A549 (cell line): Measurements from ENCODE around the gene TOR1B. TPM values are rescaled to one million over a fixed set of nuclear protein-coding genes. Genes with fewer than 3 reads are reported as not detected.

Source experiments
- ATAC-seq, 2 experiments: fragments of 200-7000 bp in 1 of 2; fragments of >200 bp in 1 of 2; cut with Nextera tagmentation in 1 of 2; cut with Tn5 transposase in 1 of 2; 3 replicates each; pipeline versions ENCODE4 v1.8.0 to v1.9.1; 2018 to 2020; ENCODE audit warnings: mild to moderate bottlenecking in 1 of 2, moderate library complexity in 1 of 2
- CTCF ChIA-PET: fragments of 300-600 bp; sonication (Branson Sonifier 250); formaldehyde crosslinking; extraction: SDS; loops from one replicate; lab custom pipeline; 2021; ENCODE audit warnings: antibody characterized with exemption, inconsistent platforms; lab: Yijun Ruan, JAX
- POLR2A ChIA-PET: fragments of 350-600 bp; formaldehyde crosslinking; extraction: SDS; loops from one replicate; lab custom pipeline; 2021; ENCODE audit warnings: antibody characterized with exemption, inconsistent platforms; lab: Yijun Ruan, JAX
- DNase-seq, 2 experiments: peaks; one replicate each; pipeline versions ENCODE4 v3.0.0 to v3.0.0-alpha.2; 2011 to 2016; ENCODE audit warnings: low read depth in 1 of 2, low spot score in 1 of 2
- FAIRE-seq: peaks from 2 replicates; lab custom pipeline; 2011; peaks lifted over from hg19 to GRCh38; lab: Jason Lieb, UNC
- H3K27ac ChIP-seq, 2 experiments: fragments of >200 bp; sonication (Bioruptor Twin); formaldehyde crosslinking; 3 replicates each; pipeline ENCODE4 v1.5.1; 2016 to 2017
- H3K4me1 ChIP-seq: fragments of >200 bp; sonication (Bioruptor Twin); formaldehyde crosslinking; 3 replicates; pipeline ENCODE4 v1.6.1; 2016
- H3K4me2 ChIP-seq: fragments of >200 bp; sonication (Bioruptor Twin); formaldehyde crosslinking; 3 replicates; pipeline ENCODE4 v1.6.1; 2016
- H3K4me3 ChIP-seq: fragments of >200 bp; sonication (Bioruptor Twin); formaldehyde crosslinking; 3 replicates; pipeline ENCODE4 v1.5.1; 2016
- H3K9me3 ChIP-seq: fragments of >200 bp; sonication (Bioruptor Twin); formaldehyde crosslinking; 3 replicates; pipeline ENCODE4 v1.6.1; 2016
- BCL3 ChIP-seq: fragments of >200 bp; sonication (Bioruptor Twin); formaldehyde crosslinking; IDR thresholded peaks from 3 replicates; pipeline ENCODE4 v1.6.1; 2016
- CBX2 ChIP-seq: fragments of 200-600 bp; sonication (generic); IDR thresholded peaks from 2 replicates; pipeline ENCODE4 v1.6.1; 2016; ENCODE audit warnings: low read depth, mild to moderate bottlenecking, borderline replicate concordance
- CHD2 ChIP-seq: fragments of 150-350 bp; IDR thresholded peaks from 2 replicates; pipeline ENCODE4 v1.6.1; 2014; ENCODE audit warnings: low read length; ENCODE audit not compliant: partially characterized antibody
- CTCF ChIP-seq: fragments of >200 bp; sonication (Bioruptor Twin); formaldehyde crosslinking; IDR thresholded peaks from 3 replicates; pipeline ENCODE4 v1.5.1; 2016
- EHF ChIP-seq: fragments of 250-450 bp; sonication (Bioruptor Pico); IDR thresholded peaks from 2 replicates; pipeline ENCODE4 v1.5.0; 2020; ENCODE audit warnings: mild to moderate bottlenecking
- EHMT2 ChIP-seq: fragments of 200-600 bp; sonication (generic); IDR thresholded peaks from 2 replicates; pipeline ENCODE4 v1.6.1; 2016; ENCODE audit warnings: antibody characterized with exemption, low read depth, mild to moderate bottlenecking, moderate library complexity
- EP300 ChIP-seq, 2 experiments: fragments of >200 bp; sonication (Bioruptor Twin); formaldehyde crosslinking; IDR thresholded peaks; 2 replicates in 1 of 2; 3 replicates in 1 of 2; pipeline ENCODE4 v1.6.1; 2016 to 2017
- ESRRA ChIP-seq: fragments of 150-350 bp; IDR thresholded peaks from 2 replicates; pipeline ENCODE4 v1.6.1; 2014; ENCODE audit warnings: mild to moderate bottlenecking, low read length, borderline replicate concordance
- FOSL2 ChIP-seq, 2 experiments: fragments of 450-650 bp in 1 of 2; fragments of >200 bp in 1 of 2; sonication (Bioruptor Twin) in 1 of 2; formaldehyde crosslinking; IDR thresholded peaks; 2 replicates each; pipeline versions ENCODE4 v1.5.0 to v1.6.1; 2016 to 2020; ENCODE audit warnings: mild to moderate bottlenecking in 1 of 2, moderate library complexity in 1 of 2
- HDAC2 ChIP-seq: fragments of 200-600 bp; sonication (generic); IDR thresholded peaks from 2 replicates; pipeline ENCODE4 v1.6.1; 2016
- HES2 ChIP-seq: fragments of >200 bp; sonication (Bioruptor Twin); formaldehyde crosslinking; IDR thresholded peaks from 2 replicates; pipeline ENCODE4 v1.6.1; 2016
- HMGXB4 ChIP-seq: fragments of 250-450 bp; sonication (Bioruptor Pico); IDR thresholded peaks from 2 replicates; pipeline ENCODE4 v1.5.0; 2021; ENCODE audit warnings: mild to moderate bottlenecking, moderate library complexity, borderline replicate concordance
- HOXB5 ChIP-seq: fragments of 250-450 bp; sonication (Bioruptor Pico); IDR thresholded peaks from 2 replicates; pipeline ENCODE4 v1.5.0; 2020; ENCODE audit warnings: mild to moderate bottlenecking, moderate library complexity
- JUN ChIP-seq, 2 experiments: fragments of >200 bp; sonication (Bioruptor Twin); formaldehyde crosslinking; IDR thresholded peaks; 2 replicates in 1 of 2; 3 replicates in 1 of 2; pipeline ENCODE4 v1.6.1; 2016 to 2017
- KDM1A ChIP-seq: fragments of 200-600 bp; sonication (generic); IDR thresholded peaks from 2 replicates; pipeline ENCODE4 v1.6.1; 2016; ENCODE audit warnings: low read depth, mild to moderate bottlenecking
- KDM5A ChIP-seq: fragments of 200-600 bp; sonication (generic); IDR thresholded peaks from 2 replicates; pipeline ENCODE4 v1.6.1; 2016; ENCODE audit warnings: antibody characterized with exemption, mild to moderate bottlenecking
- MAFK ChIP-seq: fragments of 450-650 bp; IDR thresholded peaks from 2 replicates; pipeline ENCODE4 v1.6.1; 2014; ENCODE audit not compliant: partially characterized antibody
- MAX ChIP-seq: IDR thresholded peaks from 2 replicates; pipeline ENCODE4 v1.6.1; 2012
- MAZ ChIP-seq: fragments of 150-350 bp; IDR thresholded peaks from 2 replicates; pipeline ENCODE4 v1.6.1; 2014; ENCODE audit warnings: antibody characterized with exemption, low read depth, low read length, borderline replicate concordance
- NR3C1 ChIP-seq: fragments of >200 bp; sonication (Bioruptor Twin); formaldehyde crosslinking; IDR thresholded peaks from 3 replicates; pipeline ENCODE4 v1.6.1; 2017
- POLR2AphosphoS2 ChIP-seq: conservative IDR thresholded peaks from 2 replicates; pipeline ENCODE4 v1.6.1; 2012; ENCODE audit warnings: low read length, improper control_type of control experiment, inconsistent platforms
- RCOR1 ChIP-seq: fragments of 150-350 bp; IDR thresholded peaks from 2 replicates; pipeline ENCODE4 v1.6.1; 2014; ENCODE audit warnings: antibody characterized with exemption, low read length, low read depth
- RFX5 ChIP-seq: fragments of 450-650 bp; IDR thresholded peaks from 2 replicates; pipeline ENCODE4 v1.7.1; 2014; ENCODE audit warnings: antibody characterized with exemption, mild to moderate bottlenecking, moderate library complexity
- SMC3 ChIP-seq: fragments of >200 bp; sonication (Bioruptor Twin); formaldehyde crosslinking; IDR thresholded peaks from 3 replicates; pipeline ENCODE4 v1.6.1; 2018; ENCODE audit warnings: inconsistent platforms
- TP53 ChIP-seq: fragments of 250-450 bp; sonication (Bioruptor Pico); IDR thresholded peaks from 2 replicates; pipeline ENCODE4 v1.5.0; 2021; ENCODE audit warnings: mild to moderate bottlenecking, moderate library complexity
- USF2 ChIP-seq: fragments of 450-650 bp; IDR thresholded peaks from 2 replicates; pipeline ENCODE4 v1.6.1; 2014; ENCODE audit warnings: antibody characterized with exemption
- ZNF302 ChIP-seq: fragments of 250-450 bp; sonication (Bioruptor Pico); IDR thresholded peaks from 2 replicates; pipeline ENCODE4 v1.9.0; 2021; ENCODE audit warnings: inconsistent platforms, mild to moderate bottlenecking, moderate library complexity
- WGBS: methylation state at CpG from one replicate; pipeline ENCODE4 v1.1.6; 2017; ENCODE audit errors: missing lambda C conversion rate; 5-methylcytosine and 5-hydroxymethylcytosine counted together
- polyA plus RNA-seq, 4 experiments: library from polyadenylated mRNA; depleted of rRNA in 3 of 4; stranded (reverse); fragments of >200 nt; fragmentation: RNase III in 1 of 4; extraction: RNeasy Plus Mini Kit Qiagen cat#74134 plus additional on column Dnase treatment in 1 of 4; gene quantifications; 2 replicates in 3 of 4; 3 replicates in 1 of 4; pipeline ENCODE4 v1.2.3, GENCODE V29; 2011 to 2017

TOR1B gene
- polyA plus RNA-seq, 2 of the 4 experiments (the other 2 are of a cell fraction): 24.9 to 32.4 TPM

- no peak for DNase-seq
- Histone ChIP-seq H3K27ac (no peak overlapping the region), H3K4me2 (no peak overlapping the region), H3K4me3 (no peak overlapping the region), H3K4me1 (peaks cover 20% of the 10 kb centered on the region), H3K9me3 (no peaks in the 10 kb centered on the region)
- WGBS: 91% methylated on average over 6 of the region's 6 CpGs
- no peak for ATAC-seq
- FAIRE-seq: no peak
- POLR2A ChIA-PET: interaction anchor here (1.6 kb wide), 1 partner anchor 21 kb away, joined by 11 read pairs; no protein-coding TSS in a partner anchor
- TF ChIP-seq NR3C1 (no peak), FOSL2 (IDR thresholded peaks at IDR 0.05) (no peak), FOSL2 (CRISPR knock-in tag; IDR thresholded peaks at IDR 0.05) (no peak), HES2 (no peak), MAZ (no peak), JUN (IDR thresholded peaks at IDR 0.05) (no peak), MAFK (no peak), RCOR1 (no peak), POLR2AphosphoS2 (no peak), KDM5A (no peak), EHF (CRISPR knock-in tag) (no peak), ZNF302 (CRISPR knock-in tag) (no peak), HOXB5 (no peak), HDAC2 (no peak)
- CTCF ChIA-PET: interaction anchor here (1.0 to 12.3 kb wide), 10 partner anchors 11 to 132 kb away, joined by 3 to 161 read pairs (median 6); no protein-coding TSS in a partner anchor
Measured at GRCh38 chr9:129756191-129756590, 46.8 kb upstream of the TOR1B start.

- WGBS: 80% methylated on average over 9 of the region's 9 CpGs
- no peak for FAIRE-seq
- TF ChIP-seq EHMT2: no peak
- TF ChIP-seq CHD2: no peak
- TF ChIP-seq, all 56 proteins: peak for 0
Measured at GRCh38 chr9:129757045-129757444, 45.9 kb upstream of the TOR1B start.

GRCh38 chr9:129759319-129759718, 43.7 kb upstream of the TOR1B start:
- no peak overlapping the region for H3K4me3 ChIP-seq
- POLR2A ChIA-PET: interaction anchor here (0.6 kb wide), 1 partner anchor 18 kb away, joined by 3 read pairs; no protein-coding TSS in a partner anchor
- TF ChIP-seq HMGXB4 (CRISPR knock-in tag) (no peak), KDM1A (no peak), CBX2 (no peak), EP300 (IDR thresholded peaks at IDR 0.05) (no peak), MAX (no peak), SMC3 (no peak), HDAC2 (no peak), TP53 (no peak), CTCF (no peak), RCOR1 (no peak), RFX5 (no peak), USF2 (no peak), KDM5A (no peak), BCL3 (no peak), ESRRA (no peak)

More at GRCh38 chr9:129757045-129757444, 45.9 kb upstream of the TOR1B start:
- Histone ChIP-seq H3K4me2 (no peak overlapping the region), H3K4me3 (no peak overlapping the region), H3K27ac (0 out of 6 replicates have a peak overlapping the region, but pooled peaks of 1 of the 2 experiments have one; percentile 19), H3K4me1 (peaks cover 21% of the 10 kb centered on the region), H3K9me3 (no peaks in the 10 kb centered on the region)
- ChIA-PET CTCF (interaction anchor here (1.0 to 12.3 kb wide), 7 partner anchors 10 to 114 kb away, joined by 3 to 161 read pairs (median 7); no protein-coding TSS in a partner anchor), POLR2A (interaction anchor here (0.6 kb wide), 1 partner anchor 64 kb away, joined by 4 read pairs; no protein-coding TSS in a partner anchor)
- ATAC-seq: no peak
- no peak for DNase-seq

More at GRCh38 chr9:129759319-129759718, 43.7 kb upstream of the TOR1B start:
- Histone ChIP-seq H3K9me3 (no peaks in the 10 kb centered on the region), H3K27ac (peak overlapping the region in 1 of 2 experiments; percentile 61; a peak in 2 of 6 replicates), H3K4me2 (no peak overlapping the region), H3K4me1 (peaks cover 25% of the 10 kb centered on the region)
- 92% methylated on average over 4 of the region's 4 CpGs for WGBS
- FAIRE-seq (no peak), DNase-seq (no peak), ATAC-seq (no peak)
- CTCF ChIA-PET: interaction anchor here (0.7 to 12.3 kb wide), 11 partner anchors 8 to 620 kb away, joined by 3 to 161 read pairs (median 4); partner anchors contain the start of gene ASB6
